Ovary (tissue), 9 donors: ENCODE results near the gene KCNK5. TPM values are rescaled to one million over a fixed set of nuclear protein-coding genes. Genes with fewer than 3 reads are reported as not detected.

Source experiments
- DNase-seq, 5 donors: peaks; one replicate each; pipeline ENCODE4 v3.0.0-alpha.2; 2019 to 2020
- H3K27ac ChIP-seq, 2 donors: fragments of 200-600 bp; one replicate each; pipeline versions ENCODE4 v1.5.1 to v1.8.0; 2019 to 2022
- H3K27me3 ChIP-seq: fragments of 200-600 bp; one replicate; pipeline ENCODE4 v1.8.0; 2022
- H3K36me3 ChIP-seq: fragments of 200-600 bp; sonication (generic); one replicate; pipeline ENCODE4 v1.5.1; 2019
- H3K4me1 ChIP-seq: one replicate; pipeline ENCODE4 v1.8.1; 2013; ENCODE audit warnings: mild to moderate bottlenecking, moderate library complexity; ENCODE audit not compliant: insufficient read depth
- H3K4me3 ChIP-seq: fragments of 200-600 bp; sonication (generic); one replicate; pipeline ENCODE4 v1.5.1; 2017
- H3K9me3 ChIP-seq, 2 donors: fragments of 200-600 bp in 1 of 2; sonication (generic) in 1 of 2; one replicate each; pipeline versions ENCODE4 v1.5.1 to v1.8.1; 2013 to 2019; ENCODE audit warnings: mild to moderate bottlenecking in 1 of 2, moderate library complexity in 1 of 2
- CTCF ChIP-seq, 3 donors: fragments of 450-650 bp in 2 of 3; fragments of 200-600 bp in 1 of 3; IDR thresholded peaks; one replicate each; pipeline versions ENCODE4 v1.5.1 to v1.8.0; 2016 to 2022; ENCODE audit warnings: antibody characterized with exemption in 3 of 3, mild to moderate bottlenecking in 1 of 3
- EP300 ChIP-seq: sonication (generic); formaldehyde crosslinking; IDR thresholded peaks from one replicate; pipeline ENCODE4 v1.6.1; 2017; ENCODE audit warnings: antibody characterized with exemption
- POLR2A ChIP-seq: fragments of 450-650 bp; IDR thresholded peaks from one replicate; pipeline ENCODE4 v1.6.1; 2017; ENCODE audit warnings: antibody characterized with exemption, mild to moderate bottlenecking, moderate library complexity
- WGBS, 3 donors: extraction: QIAGEN DNeasy Blood & Tissue Kit in 1 of 3; methylation state at CpG; one replicate each; pipeline versions ENCODE4 v1.1.5 to v1.1.7; 2013 to 2017; 5-methylcytosine and 5-hydroxymethylcytosine counted together
- intact Hi-C, 4 donors: fragments of 100-400 bp; cut with DNase I; formaldehyde crosslinking; loops; one replicate each; pipeline versions ENCODE4 v1.11.0 to v1.15.1; 2022 to 2023
- polyA plus RNA-seq, 2 donors: library from polyadenylated mRNA; stranded (reverse); fragments of 200-250 nt in 1 of 2; fragments of 350-450 nt in 1 of 2; fragmentation: Illumina TruSeq in 1 of 2; extraction: RNeasy Lipid Tissue Mini Kit (QIAGEN cat#74804) in 1 of 2; gene quantifications; one replicate each; pipeline ENCODE4 v1.2.3, GENCODE V29; 2013 to 2014
- total RNA-seq, 7 donors: library from RNA; depleted of rRNA in 2 of 7; stranded (reverse); fragments of >200 nt in 2 of 7; fragmentation: NEBNext Ultra II Directional in 3 of 7; extraction: Animal tissue kit (Norgen Biotek cat#: 25700) in 3 of 7; gene quantifications; one replicate each; pipeline versions ENCODE4 v1.1.0 to v1.2.4, GENCODE V29; 2016 to 2023
- donor health status: DM: no; HTN: no; CAD: no; lungs with moderate emphysema.
- donor health status: DM: no; HTN: no; CAD: no.
- donor health status: Bipolar disorder and iron deficiency.
- donor health status: DM: yes; HTN: yes; CAD: no.
- donor health status: DM: no; HTN: no; CAD: no.
- donor health status: DM: yes; HTN: yes; CAD: no.

Gene KCNK5
- total and polyA plus RNA-seq, 9 donors = 1.9 to 15.2 (median 7.9) TPM

- no peak for TF ChIP-seq EP300
- TF ChIP-seq POLR2A = no peak
- TF ChIP-seq CTCF (IDR thresholded peaks at IDR 0.05) = no peak
- H3K27me3 ChIP-seq = no peaks in the 10 kb centered on the region
- no peak overlapping the region for H3K4me3 ChIP-seq
- no peaks in the 10 kb centered on the region for H3K4me1 ChIP-seq
- H3K36me3 ChIP-seq = no peaks in the 10 kb centered on the region
- intact Hi-C loops = no loop called here
- no peaks in the 10 kb centered on the region for H3K9me3 ChIP-seq
- DNase-seq = no peak
- 77 to 88% (median 86%) methylated on average over 3 of the region's 3 CpGs for WGBS, 3 donors
- no peak overlapping the region for H3K27ac ChIP-seq
These were observed 46.7 kb downstream of the KCNK5 start for GRCh38 chr6:39182604-39183003.

- 63 to 74% (median 64%) methylated on average over 4 of the region's 4 CpGs for WGBS, 3 donors
- no peak for DNase-seq
- Histone ChIP-seq H3K4me1 (no peaks in the 10 kb centered on the region), H3K27me3 (no peaks in the 10 kb centered on the region), H3K27ac (no peak overlapping the region), H3K4me3 (no peak overlapping the region), H3K9me3 (no peaks in the 10 kb centered on the region), H3K36me3 (no peaks in the 10 kb centered on the region)
- intact Hi-C loops = no loop called here
- TF ChIP-seq CTCF (IDR thresholded peaks at IDR 0.05) (no peak), EP300 (no peak), POLR2A (no peak)
These were observed 47.4 kb downstream of the KCNK5 start for GRCh38 chr6:39181826-39182225.

GRCh38 chr6:39181333-39181732 is 47.9 kb downstream of the KCNK5 start:
- H3K36me3 ChIP-seq = no peaks in the 10 kb centered on the region
- 73 to 88% (median 87%) methylated on average over 6 of the region's 6 CpGs for WGBS, 3 donors
- H3K27me3 ChIP-seq = no peaks in the 10 kb centered on the region
- H3K4me1 ChIP-seq = no peaks in the 10 kb centered on the region
- no peak overlapping the region for H3K4me3 ChIP-seq
- intact Hi-C loops = no loop called here
- TF ChIP-seq EP300 (no peak), CTCF (IDR thresholded peaks at IDR 0.05) (no peak), POLR2A (no peak)
- no peaks in the 10 kb centered on the region for H3K9me3 ChIP-seq
- DNase-seq = no peak
- H3K27ac ChIP-seq = no peak overlapping the region

GRCh38 chr6:39178804-39179203 is 50.5 kb downstream of the KCNK5 start:
- Histone ChIP-seq H3K36me3 (no peaks in the 10 kb centered on the region), H3K4me3 (no peak overlapping the region), H3K27me3 (no peaks in the 10 kb centered on the region), H3K27ac (no peak overlapping the region), H3K4me1 (no peaks in the 10 kb centered on the region), H3K9me3 (no peaks in the 10 kb centered on the region)
- WGBS, 3 donors = 56 to 59% (median 59%) methylated on average over 4 of the region's 4 CpGs
- intact Hi-C loops = no loop called here
- no peak for DNase-seq
- TF ChIP-seq POLR2A = no peak
- no peak for TF ChIP-seq EP300
- TF ChIP-seq CTCF (IDR thresholded peaks at IDR 0.05) = no peak

- WGBS, 3 donors = 87 to 92% (median 92%) methylated on average over 8 of the region's 8 CpGs
- H3K4me3 ChIP-seq = no peak overlapping the region
These were observed 51.0 kb downstream of the KCNK5 start for GRCh38 chr6:39178235-39178634.

More at GRCh38 chr6:39178235-39178634, 51.0 kb downstream of the KCNK5 start:
- TF ChIP-seq POLR2A (no peak), CTCF (IDR thresholded peaks at IDR 0.05) (no peak), EP300 (no peak)
- no peaks in the 10 kb centered on the region for H3K36me3 ChIP-seq
- H3K27me3 ChIP-seq = no peaks in the 10 kb centered on the region
- H3K27ac ChIP-seq = no peak overlapping the region
- intact Hi-C loops = no loop called here
- H3K4me1 ChIP-seq = no peaks in the 10 kb centered on the region
- no peaks in the 10 kb centered on the region for H3K9me3 ChIP-seq
- DNase-seq = no peak
